ENCODE measurements around the gene GASK1B.

The GASK1B gene

GRCh38 chr4:158182736-158183135, 9.9 kb upstream of the GASK1B start:
- Histone ChIP-seq H3K4me3 (ENCODE audit: low read length, poor library complexity, severe bottlenecking) (no peak overlapping the region), H3K4me2 (ENCODE audit: low read depth, low read length, poor library complexity, severe bottlenecking) (no peak overlapping the region), H2AFZ (ENCODE audit: low read length) (no peak overlapping the region), H3K4me1 (ENCODE audit: insufficient read depth, low read length, poor library complexity, severe bottlenecking) (no peaks in the 10 kb centered on the region), H3K9me2 (replicated peaks; ENCODE audit: low read depth, low read length) (no peaks in the 10 kb centered on the region), H4K20me1 (ENCODE audit: insufficient read depth, low read length, poor library complexity, severe bottlenecking) (no peaks in the 10 kb centered on the region), H3K9ac (ENCODE audit: low read depth, low read length, poor library complexity, severe bottlenecking) (no peak overlapping the region), H3K27me3 (ENCODE audit: insufficient read depth, low read length, poor library complexity, severe bottlenecking) (no peaks in the 10 kb centered on the region), H3F3A (ENCODE audit: low read depth) (no peaks in the 10 kb centered on the region), H3K9me3 (ENCODE audit: insufficient read depth, low read depth, low read length) (no peaks in the 10 kb centered on the region), H3K36me3 (ENCODE audit: insufficient read depth, low read length) (no peaks in the 10 kb centered on the region), H3K79me2 (ENCODE audit: insufficient read depth, low read length) (no peaks in the 10 kb centered on the region)
- no peak for TF ChIP-seq CTCF (conservative IDR thresholded peaks at IDR 0.05; ENCODE audit: low read length)
- TF ChIP-seq EZH2phosphoT487 (IDR thresholded peaks at IDR 0.05; ENCODE audit: borderline replicate concordance), result no peak

GRCh38 chr4:158181906-158182305, 9.1 kb upstream of the GASK1B start:
- Histone ChIP-seq H4K20me1 (ENCODE audit: insufficient read depth, low read length, poor library complexity, severe bottlenecking) (no peaks in the 10 kb centered on the region), H3K4me3 (ENCODE audit: low read length, poor library complexity, severe bottlenecking) (no peak overlapping the region), H3F3A (ENCODE audit: low read depth) (no peaks in the 10 kb centered on the region), H3K27me3 (ENCODE audit: insufficient read depth, low read length, poor library complexity, severe bottlenecking) (no peaks in the 10 kb centered on the region), H3K9ac (ENCODE audit: low read depth, low read length, poor library complexity, severe bottlenecking) (no peak overlapping the region), H3K9me3 (ENCODE audit: insufficient read depth, low read depth, low read length) (no peaks in the 10 kb centered on the region), H3K9me2 (replicated peaks; ENCODE audit: low read depth, low read length) (no peaks in the 10 kb centered on the region), H3K4me2 (ENCODE audit: low read depth, low read length, poor library complexity, severe bottlenecking) (no peak overlapping the region), H2AFZ (ENCODE audit: low read length) (no peak overlapping the region), H3K79me2 (ENCODE audit: insufficient read depth, low read length) (no peaks in the 10 kb centered on the region), H3K36me3 (ENCODE audit: insufficient read depth, low read length) (no peaks in the 10 kb centered on the region), H3K4me1 (ENCODE audit: insufficient read depth, low read length, poor library complexity, severe bottlenecking) (no peaks in the 10 kb centered on the region)
- TF ChIP-seq EZH2phosphoT487 (IDR thresholded peaks at IDR 0.05; ENCODE audit: borderline replicate concordance), result no peak
- TF ChIP-seq CTCF (conservative IDR thresholded peaks at IDR 0.05; ENCODE audit: low read length), result no peak

GRCh38 chr4:158179465-158179864, 6.6 kb upstream of the GASK1B start:
- no peak overlapping the region for H3K4me2 ChIP-seq (ENCODE audit: low read depth, low read length, poor library complexity, severe bottlenecking)
- no peaks in the 10 kb centered on the region for H3K9me3 ChIP-seq (ENCODE audit: insufficient read depth, low read depth, low read length)
- no peaks in the 10 kb centered on the region for H3F3A ChIP-seq (ENCODE audit: low read depth)
- no peaks in the 10 kb centered on the region for H3K79me2 ChIP-seq (ENCODE audit: insufficient read depth, low read length)
- H3K36me3 ChIP-seq (ENCODE audit: insufficient read depth, low read length), result no peaks in the 10 kb centered on the region
- no peaks in the 10 kb centered on the region for H3K27me3 ChIP-seq (ENCODE audit: insufficient read depth, low read length, poor library complexity, severe bottlenecking)
- TF ChIP-seq CTCF (conservative IDR thresholded peaks at IDR 0.05; ENCODE audit: low read length), result no peak
- no peak for TF ChIP-seq EZH2phosphoT487 (IDR thresholded peaks at IDR 0.05; ENCODE audit: borderline replicate concordance)
- H3K9me2 ChIP-seq (replicated peaks; ENCODE audit: low read depth, low read length), result no peaks in the 10 kb centered on the region
- no peaks in the 10 kb centered on the region for H3K4me1 ChIP-seq (ENCODE audit: insufficient read depth, low read length, poor library complexity, severe bottlenecking)
- no peak overlapping the region for H3K9ac ChIP-seq (ENCODE audit: low read depth, low read length, poor library complexity, severe bottlenecking)
- no peak overlapping the region for H2AFZ ChIP-seq (ENCODE audit: low read length)
- H4K20me1 ChIP-seq (ENCODE audit: insufficient read depth, low read length, poor library complexity, severe bottlenecking), result no peaks in the 10 kb centered on the region
- H3K4me3 ChIP-seq (ENCODE audit: low read length, poor library complexity, severe bottlenecking), result no peak overlapping the region

All from Loucy (cell line).